ENCODE measurements around the gene EIF4G3.

EIF4G3 gene

DNA sequence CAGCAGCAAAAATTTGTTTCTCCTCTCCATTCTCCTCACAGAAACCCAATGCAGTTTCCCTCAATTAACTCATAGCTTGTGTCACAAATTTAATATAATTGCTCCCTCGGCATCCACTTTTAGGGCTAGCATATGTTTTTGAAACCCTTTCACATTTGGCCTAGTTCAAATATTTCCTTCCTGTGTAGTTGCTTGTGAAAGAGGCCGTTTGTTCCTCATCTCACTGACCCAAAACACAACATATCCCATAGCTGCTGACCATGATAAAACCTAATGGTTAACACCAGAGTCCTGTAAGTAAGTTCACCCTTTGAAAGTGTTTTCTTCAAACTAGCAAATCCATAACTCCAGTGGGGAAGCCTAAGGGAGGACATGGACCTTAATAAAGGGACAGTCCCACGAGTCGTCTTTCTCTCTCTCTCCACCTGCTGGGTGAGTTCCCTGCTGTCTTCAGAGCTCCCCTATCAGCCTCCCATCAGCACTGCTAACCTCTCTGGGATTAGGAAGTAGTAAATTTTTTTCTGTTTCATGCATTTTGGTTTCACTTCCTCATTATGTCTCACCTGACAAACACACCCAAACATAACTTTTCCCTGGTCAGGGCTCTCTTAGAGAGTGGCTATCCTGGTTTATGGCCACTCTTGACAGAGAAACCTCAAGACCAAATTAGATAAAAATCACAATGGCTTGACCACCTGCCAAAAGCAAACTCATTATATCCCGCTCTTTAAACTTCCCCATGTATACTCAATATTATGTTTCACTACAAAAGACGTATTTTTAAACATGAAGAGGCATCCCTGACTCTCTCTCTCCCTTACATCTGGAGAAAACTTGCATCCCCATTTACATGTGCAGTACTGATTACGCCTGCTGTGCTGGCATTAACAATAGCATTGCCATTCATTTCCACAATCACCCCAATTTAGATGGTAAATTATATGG is 211.9 kb downstream of the EIF4G3 start:
- no peaks in the 10 kb centered on the region for H3K9me3 ChIP-seq
- TF ChIP-seq, protein P1, sequence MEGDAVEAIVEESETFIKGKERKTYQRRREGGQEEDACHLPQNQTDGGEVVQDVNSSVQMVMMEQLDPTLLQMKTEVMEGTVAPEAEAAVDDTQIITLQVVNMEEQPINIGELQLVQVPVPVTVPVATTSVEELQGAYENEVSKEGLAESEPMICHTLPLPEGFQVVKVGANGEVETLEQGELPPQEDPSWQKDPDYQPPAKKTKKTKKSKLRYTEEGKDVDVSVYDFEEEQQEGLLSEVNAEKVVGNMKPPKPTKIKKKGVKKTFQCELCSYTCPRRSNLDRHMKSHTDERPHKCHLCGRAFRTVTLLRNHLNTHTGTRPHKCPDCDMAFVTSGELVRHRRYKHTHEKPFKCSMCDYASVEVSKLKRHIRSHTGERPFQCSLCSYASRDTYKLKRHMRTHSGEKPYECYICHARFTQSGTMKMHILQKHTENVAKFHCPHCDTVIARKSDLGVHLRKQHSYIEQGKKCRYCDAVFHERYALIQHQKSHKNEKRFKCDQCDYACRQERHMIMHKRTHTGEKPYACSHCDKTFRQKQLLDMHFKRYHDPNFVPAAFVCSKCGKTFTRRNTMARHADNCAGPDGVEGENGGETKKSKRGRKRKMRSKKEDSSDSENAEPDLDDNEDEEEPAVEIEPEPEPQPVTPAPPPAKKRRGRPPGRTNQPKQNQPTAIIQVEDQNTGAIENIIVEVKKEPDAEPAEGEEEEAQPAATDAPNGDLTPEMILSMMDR (IDR thresholded peaks at IDR 0.05) = no peak
- DNase-seq = no peak
- no peak overlapping the region for H3K27ac ChIP-seq
- H3K4me1 ChIP-seq = no peaks in the 10 kb centered on the region
- intact Hi-C loops (cut with DNase I; ENCODE audit: low total_unique reads) = no loop called here
- H3K36me3 ChIP-seq = peaks cover 5 to 12% (median 9%) of the 10 kb centered on the region in 3 donors
- no peaks in the 10 kb centered on the region for H3K27me3 ChIP-seq
- H3K4me3 ChIP-seq = no peak overlapping the region

DNA sequence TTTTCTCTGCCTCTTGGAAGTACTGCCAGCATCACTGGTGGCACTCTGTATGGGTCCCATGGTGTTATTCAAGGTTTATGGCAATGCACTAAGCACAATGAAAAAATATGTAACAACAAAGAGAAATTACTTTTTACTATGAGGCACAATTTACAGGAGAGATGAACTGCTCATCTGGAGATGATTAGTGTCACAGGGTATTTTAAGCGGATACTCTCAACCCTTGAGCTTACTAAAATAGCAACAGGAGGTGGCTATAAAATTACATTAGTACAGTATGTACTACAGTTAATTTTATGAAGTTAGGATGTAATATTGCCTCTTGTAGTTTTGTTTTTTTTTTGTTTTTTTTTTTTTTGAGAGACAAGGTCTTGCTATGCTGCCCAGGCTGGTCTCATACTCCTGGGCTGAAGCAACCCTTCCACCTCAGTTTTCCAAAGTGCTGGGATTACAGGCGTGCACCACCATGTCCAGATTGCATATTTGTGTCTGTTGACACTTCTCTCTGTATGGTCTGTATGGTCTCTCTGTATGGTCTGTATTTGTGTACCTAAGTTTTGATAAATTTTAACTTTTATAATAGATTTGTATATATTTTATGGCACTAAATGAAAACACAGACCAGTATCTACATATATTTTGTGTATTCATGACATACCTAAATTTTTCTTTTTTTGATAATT is 214.0 kb downstream of the EIF4G3 start:
- no peaks in the 10 kb centered on the region for H3K36me3 ChIP-seq
- TF ChIP-seq, protein P1 (IDR thresholded peaks at IDR 0.05) = no peak
- DNase-seq = no peak
- intact Hi-C loops (cut with DNase I; ENCODE audit: low total_unique reads) = no loop called here
- no peak overlapping the region for H3K27ac ChIP-seq
- no peak overlapping the region for H3K4me3 ChIP-seq
- H3K9me3 ChIP-seq = no peaks in the 10 kb centered on the region
- no peaks in the 10 kb centered on the region for H3K27me3 ChIP-seq
- H3K4me1 ChIP-seq = no peaks in the 10 kb centered on the region

DNA sequence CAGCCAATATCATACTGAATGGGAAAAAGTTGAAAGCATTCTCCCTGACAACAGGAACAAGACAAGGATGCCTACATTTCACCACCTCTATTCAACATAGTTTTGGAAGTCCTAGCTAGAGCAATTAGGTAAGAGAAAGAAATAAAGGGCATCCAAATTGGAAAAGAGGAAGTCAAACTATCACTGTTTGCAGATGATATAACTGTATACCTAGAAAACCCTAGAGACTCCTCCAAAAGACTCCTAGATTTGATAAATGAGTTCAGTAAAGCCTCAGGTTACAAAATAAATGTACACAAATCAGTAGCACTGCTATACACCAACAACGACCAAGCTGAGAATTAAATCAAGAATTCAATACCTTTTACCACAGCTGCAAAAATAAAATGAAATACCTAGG is 218.3 kb downstream of the EIF4G3 start:
- no peak overlapping the region for H3K4me3 ChIP-seq
- peaks cover 0 to 6% (median 0%) of the 10 kb centered on the region in 3 donors for H3K36me3 ChIP-seq
- H3K4me1 ChIP-seq = no peaks in the 10 kb centered on the region
- DNase-seq = no peak
- no peaks in the 10 kb centered on the region for H3K9me3 ChIP-seq
- TF ChIP-seq, protein P1 (IDR thresholded peaks at IDR 0.05) = no peak
- no peaks in the 10 kb centered on the region for H3K27me3 ChIP-seq
- intact Hi-C loops (cut with DNase I; ENCODE audit: low total_unique reads) = no loop called here
- no peak overlapping the region for H3K27ac ChIP-seq

- DNase-seq = no peak
- Histone ChIP-seq H3K4me1 (no peaks in the 10 kb centered on the region), H3K36me3 (peaks cover 0 to 11% (median 0%) of the 10 kb centered on the region in 3 donors), H3K4me3 (no peak overlapping the region), H3K27ac (no peak overlapping the region), H3K9me3 (no peaks in the 10 kb centered on the region), H3K27me3 (no peaks in the 10 kb centered on the region)
- TF ChIP-seq, protein P1 (IDR thresholded peaks at IDR 0.05) = no peak
- intact Hi-C loops (cut with DNase I; ENCODE audit: low total_unique reads) = no loop called here
These were observed 220.4 kb downstream of the EIF4G3 start for GRCh38 chr1:20956272-20956671.

DNA sequence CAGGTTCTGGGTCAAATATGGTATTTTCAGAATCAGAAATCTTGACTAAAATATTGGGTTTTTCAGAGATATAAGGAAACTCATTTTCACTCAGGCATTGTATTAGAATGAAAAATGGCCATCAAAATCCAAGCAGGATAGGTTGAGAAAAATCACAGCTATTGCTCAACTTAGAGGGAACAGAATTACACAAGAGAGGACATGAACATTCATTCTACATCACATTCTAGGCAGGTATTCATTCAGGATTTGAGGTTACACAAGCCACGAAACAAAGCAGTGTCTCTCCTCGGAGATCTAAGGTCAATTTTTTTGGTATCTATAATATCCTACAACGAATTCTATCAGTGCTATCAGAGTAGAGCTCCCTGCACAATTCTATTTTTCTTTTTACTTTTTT is 226.0 kb downstream of the EIF4G3 start:
- no peak for DNase-seq

More for the DNA sequence above, 226.0 kb downstream of the EIF4G3 start:
- Histone ChIP-seq H3K27ac (no peak overlapping the region), H3K4me3 (no peak overlapping the region), H3K9me3 (no peaks in the 10 kb centered on the region), H3K4me1 (no peaks in the 10 kb centered on the region), H3K36me3 (peaks cover 0 to 11% (median 0%) of the 10 kb centered on the region in 3 donors), H3K27me3 (no peaks in the 10 kb centered on the region)
- intact Hi-C loops (cut with DNase I; ENCODE audit: low total_unique reads) = no loop called here
- TF ChIP-seq, protein P1 (IDR thresholded peaks at IDR 0.05) = no peak

Measured in tibial artery (tissue), 4 donors.